ENCODE results near the gene CAMK2B. TPM values are rescaled to one million over a fixed set of nuclear protein-coding genes. Genes with fewer than 3 reads are reported as not detected.
A peak's percentile ranks its signal among the peaks of the same experiment; 100 is the strongest.

The CAMK2B gene
- total RNA-seq, 1 experiment from 2014 or later = not detected

- intact Hi-C loops (cut with micrococcal nuclease; ENCODE audit: unreplicated experiment) = no loop called here
- no TSS peak for BruUV-seq (replicated peaks)
- Mint-ChIP-seq H3K4me3 (ENCODE audit: low read depth, unreplicated experiment) (no peak overlapping the region), H3K9me3 (ENCODE audit: low read depth, unreplicated experiment) (no peaks in the 10 kb centered on the region), H3K27me3 (ENCODE audit: unreplicated experiment) (peaks cover 77% of the 10 kb centered on the region), H3K36me3 (ENCODE audit: insufficient read depth, unreplicated experiment) (no peaks in the 10 kb centered on the region), H3K4me1 (ENCODE audit: low read depth, unreplicated experiment) (peaks cover 14% of the 10 kb centered on the region), H3K27ac (ENCODE audit: unreplicated experiment) (no peak overlapping the region)
- CTCF ChIA-PET = no interaction called here
- DNase-seq = no peak
- no peak for TF ChIP-seq CTCF (IDR thresholded peaks at IDR 0.05; ENCODE audit: unreplicated experiment)
These were observed 139.7 kb downstream of the CAMK2B start for GRCh38 chr7:44185729-44186128.

DNA sequence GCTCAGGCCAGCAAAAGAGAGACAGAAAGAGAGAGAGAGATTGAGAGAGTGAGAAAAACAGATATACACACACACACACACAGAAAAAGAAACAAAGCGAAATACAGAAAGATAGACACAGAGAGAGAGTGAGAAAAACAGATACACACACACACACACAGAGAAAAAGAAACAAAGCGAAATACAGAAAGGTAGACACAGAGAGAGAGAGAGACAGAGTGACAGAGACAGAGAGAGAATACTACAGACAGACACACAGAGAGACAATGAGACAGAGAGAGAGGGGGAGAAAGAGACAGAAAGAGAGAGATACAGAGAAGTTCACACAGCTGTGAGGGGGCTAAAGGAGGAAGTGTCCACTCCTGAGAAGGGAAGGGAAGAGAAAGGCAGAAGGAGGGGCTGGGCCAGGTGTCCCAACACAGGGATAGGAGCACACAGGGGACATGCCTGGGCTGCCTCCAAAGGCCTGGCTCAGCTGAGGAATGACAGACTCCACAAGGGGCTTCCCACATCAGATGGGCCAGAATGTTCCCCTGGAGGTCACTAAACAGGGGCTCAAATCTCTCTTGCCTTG, 140.4 kb downstream of the CAMK2B start:
- Mint-ChIP-seq H3K4me3 (ENCODE audit: low read depth, unreplicated experiment) (no peak overlapping the region), H3K27me3 (ENCODE audit: unreplicated experiment) (peaks cover 73% of the 10 kb centered on the region), H3K9me3 (ENCODE audit: low read depth, unreplicated experiment) (no peaks in the 10 kb centered on the region), H3K36me3 (ENCODE audit: insufficient read depth, unreplicated experiment) (no peaks in the 10 kb centered on the region), H3K4me1 (ENCODE audit: low read depth, unreplicated experiment) (peaks cover 14% of the 10 kb centered on the region), H3K27ac (ENCODE audit: unreplicated experiment) (peak overlapping the region; percentile 2)
- CTCF ChIA-PET = interaction anchor here (0.6 kb wide), 1 partner anchor 50 kb away, joined by 3 read pairs; no protein-coding TSS in a partner anchor
- no peak for DNase-seq
- no peak for TF ChIP-seq CTCF (IDR thresholded peaks at IDR 0.05; ENCODE audit: unreplicated experiment)
- intact Hi-C loops (cut with micrococcal nuclease; ENCODE audit: unreplicated experiment) = no loop called here
- no TSS peak for BruUV-seq (replicated peaks)

- intact Hi-C loops (cut with micrococcal nuclease; ENCODE audit: unreplicated experiment) = no loop called here
- Mint-ChIP-seq H3K4me3 (ENCODE audit: low read depth, unreplicated experiment) (no peak overlapping the region), H3K4me1 (ENCODE audit: low read depth, unreplicated experiment) (peaks cover 14% of the 10 kb centered on the region), H3K27ac (ENCODE audit: unreplicated experiment) (peak overlapping the region; percentile 2), H3K36me3 (ENCODE audit: insufficient read depth, unreplicated experiment) (no peaks in the 10 kb centered on the region), H3K9me3 (ENCODE audit: low read depth, unreplicated experiment) (no peaks in the 10 kb centered on the region), H3K27me3 (ENCODE audit: unreplicated experiment) (peaks cover 79% of the 10 kb centered on the region)
- BruUV-seq (replicated peaks) = no TSS peak
- DNase-seq = peak; percentile 64
- no peak for TF ChIP-seq CTCF (IDR thresholded peaks at IDR 0.05; ENCODE audit: unreplicated experiment)
- CTCF ChIA-PET = no interaction called here
These were observed 141.1 kb downstream of the CAMK2B start for GRCh38 chr7:44184206-44184872.

DNA sequence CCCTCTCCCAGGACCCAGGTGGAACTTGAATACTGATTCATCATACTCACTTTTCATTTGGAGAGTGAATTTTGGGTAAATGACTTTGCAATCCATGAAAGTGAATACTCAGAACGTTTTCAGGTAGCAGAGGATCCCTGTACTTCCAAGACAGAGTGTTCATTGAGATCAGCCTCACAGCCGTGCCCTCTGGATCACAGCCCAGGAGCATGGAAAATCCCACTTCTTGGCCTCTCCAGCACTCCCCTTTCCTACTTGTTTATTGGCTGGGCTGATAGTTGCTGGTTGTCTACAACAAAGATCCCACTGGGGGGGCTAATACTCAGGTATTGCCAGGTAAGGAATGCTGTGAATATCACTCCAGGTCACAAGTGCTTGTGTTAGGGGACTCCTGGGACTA, 142.0 kb downstream of the CAMK2B start:
- Mint-ChIP-seq H3K27ac (ENCODE audit: unreplicated experiment) (no peak overlapping the region), H3K36me3 (ENCODE audit: insufficient read depth, unreplicated experiment) (no peaks in the 10 kb centered on the region), H3K9me3 (ENCODE audit: low read depth, unreplicated experiment) (no peaks in the 10 kb centered on the region), H3K4me1 (ENCODE audit: low read depth, unreplicated experiment) (peaks cover 14% of the 10 kb centered on the region), H3K4me3 (ENCODE audit: low read depth, unreplicated experiment) (no peak overlapping the region), H3K27me3 (ENCODE audit: unreplicated experiment) (peaks cover 84% of the 10 kb centered on the region)
- BruUV-seq (replicated peaks) = no TSS peak
- TF ChIP-seq CTCF (IDR thresholded peaks at IDR 0.05; ENCODE audit: unreplicated experiment) = no peak
- intact Hi-C loops (cut with micrococcal nuclease; ENCODE audit: unreplicated experiment) = no loop called here
- no peak for DNase-seq
- CTCF ChIA-PET = interaction anchor here (0.9 kb wide), 1 partner anchor 13 kb away, joined by 5 read pairs; no protein-coding TSS in a partner anchor

All from Calu3 (cell line).